Measurements from ENCODE around the gene GCGR.

DNA sequence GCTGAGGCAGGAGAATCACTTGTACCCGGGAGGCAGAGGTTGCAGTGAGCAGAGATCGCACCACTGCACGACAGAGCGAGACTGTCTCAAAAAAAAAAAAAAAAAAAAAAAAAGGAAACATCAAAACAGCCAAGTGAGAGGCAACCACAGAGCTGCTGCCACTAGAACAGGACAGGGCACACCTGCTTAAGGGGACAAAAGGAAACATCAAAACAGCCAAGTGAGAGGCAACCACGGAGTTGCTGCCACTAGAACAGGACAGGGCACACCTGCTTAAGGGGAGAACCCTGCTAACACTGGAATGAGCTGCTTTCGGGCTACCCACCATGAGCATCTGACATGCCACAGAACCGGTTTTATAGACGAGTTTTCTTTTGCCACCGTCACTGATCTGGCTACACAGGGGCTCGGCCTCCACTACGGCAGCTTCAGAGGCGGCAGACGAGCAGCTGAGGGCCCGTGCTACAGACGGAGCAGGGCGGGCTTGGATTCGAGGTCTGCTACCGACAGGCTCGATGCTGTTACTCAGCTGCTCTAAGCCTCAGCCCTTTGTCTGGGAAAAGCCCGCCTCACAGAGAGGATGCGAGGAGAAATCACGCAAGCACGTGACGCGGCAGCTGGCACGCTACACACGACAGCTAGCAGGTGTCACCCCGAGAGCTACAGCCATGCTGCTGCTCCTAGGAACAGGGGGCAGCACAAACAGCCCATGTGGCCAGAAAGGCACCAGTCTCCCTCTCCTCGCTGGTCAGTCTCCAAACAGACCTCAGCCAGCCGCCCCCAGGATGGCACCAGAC, 54.4 kb downstream of the GCGR start:
- TF ChIP-seq FOXK2 (IDR thresholded peaks at IDR 0.05), result no peak
- no peak for TF ChIP-seq TARDBP (IDR thresholded peaks at IDR 0.05)
- no peak for TF ChIP-seq SUZ12 (IDR thresholded peaks at IDR 0.05)
- no peak for TF ChIP-seq LEF1 (IDR thresholded peaks at IDR 0.05; ENCODE audit: borderline replicate concordance)
- no peak for TF ChIP-seq L3MBTL2 (conservative IDR thresholded peaks at IDR 0.05)
- TF ChIP-seq ARNT (IDR thresholded peaks at IDR 0.05), result no peak
- no peak for TF ChIP-seq HDGF (IDR thresholded peaks at IDR 0.05; ENCODE audit: borderline replicate concordance)
- no peak for TF ChIP-seq BHLHE40 (IDR thresholded peaks at IDR 0.05; ENCODE audit: borderline replicate concordance)
- no peak for TF ChIP-seq CTBP1 (IDR thresholded peaks at IDR 0.05; ENCODE audit: borderline replicate concordance)
- TF ChIP-seq PKNOX1 (IDR thresholded peaks at IDR 0.05), result no peak
- no peak for TF ChIP-seq SP1 (IDR thresholded peaks at IDR 0.05)
- TF ChIP-seq ZNF384 (IDR thresholded peaks at IDR 0.05), result no peak
- TF ChIP-seq FOXA1 (IDR thresholded peaks at IDR 0.05), result no peak
- no peak for TF ChIP-seq ELF4 (IDR thresholded peaks at IDR 0.05)
